Measurements from ENCODE around the gene ASXL2.

DNA sequence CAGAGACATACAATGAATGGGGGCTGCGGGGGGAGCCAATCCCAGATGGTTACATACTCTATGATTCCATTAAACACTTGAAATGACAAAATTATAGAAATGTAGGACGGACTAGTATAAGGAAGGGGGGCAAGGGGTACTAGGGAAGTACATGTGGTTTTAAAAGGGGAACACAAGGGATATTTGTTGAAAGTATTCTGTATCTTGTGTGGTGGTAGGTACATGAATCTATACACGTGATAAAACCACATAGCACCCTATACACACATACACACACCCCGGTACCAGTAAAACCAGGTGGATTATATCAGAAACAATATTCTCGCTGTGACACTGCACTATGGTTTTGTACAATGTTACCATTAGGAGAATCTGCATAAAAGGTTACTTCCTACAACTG lies 45.4 kb downstream of the ASXL2 start:
- no peak for TF ChIP-seq POLR2A (IDR thresholded peaks at IDR 0.05; ENCODE audit: low read length)
- no peak for TF ChIP-seq GATA1 (IDR thresholded peaks at IDR 0.05; ENCODE audit: low read depth, low read length)

All from erythroblast (primary cell).